Measurements from ENCODE around the gene MAGEB10.
"Not testable (repeated sequence)": the region's sequence is repeated elsewhere in the genome, so short reads cannot be mapped to it uniquely, and the experiment has no call there.

The MAGEB10 gene

GRCh38 chrX:27808226-27808625 lies 436 bp downstream of the MAGEB10 start:
- no peak for TF ChIP-seq CTCF (IDR thresholded peaks at IDR 0.05)
- no peak overlapping the region for H3K27ac Mint-ChIP-seq
- H3K9me3 Mint-ChIP-seq: peaks cover 50% of the 10 kb centered on the region
- no peaks in the 10 kb centered on the region for H3K36me3 Mint-ChIP-seq (ENCODE audit: low read depth)
- H3K27me3 Mint-ChIP-seq (ENCODE audit: low read depth, poor library complexity): no peaks in the 10 kb centered on the region
- H3K4me1 Mint-ChIP-seq: no peaks in the 10 kb centered on the region
- no peak overlapping the region for H3K4me3 Mint-ChIP-seq
- no peak for DNase-seq

- not testable (repeated sequence) for H3K4me3 Mint-ChIP-seq; DNase-seq; H3K36me3 Mint-ChIP-seq (ENCODE audit: low read depth); H3K4me1 Mint-ChIP-seq; H3K27me3 Mint-ChIP-seq (ENCODE audit: low read depth, poor library complexity); H3K27ac Mint-ChIP-seq
- peaks cover 52% of the 10 kb centered on the region for H3K9me3 Mint-ChIP-seq
Observed at GRCh38 chrX:27808991-27809859, 1.4 kb downstream of the MAGEB10 start.

GRCh38 chrX:27815209-27815608 lies 7.4 kb downstream of the MAGEB10 start:
- peaks cover 5% of the 10 kb centered on the region for H3K4me1 Mint-ChIP-seq
- H3K36me3 Mint-ChIP-seq (ENCODE audit: low read depth): no peaks in the 10 kb centered on the region
- peaks cover 46% of the 10 kb centered on the region for H3K9me3 Mint-ChIP-seq
- peaks cover 6% of the 10 kb centered on the region for H3K27me3 Mint-ChIP-seq (ENCODE audit: low read depth, poor library complexity)
- H3K27ac Mint-ChIP-seq: no peak overlapping the region
- no peak overlapping the region for H3K4me3 Mint-ChIP-seq
- no peak for TF ChIP-seq CTCF (IDR thresholded peaks at IDR 0.05)
- no peak for DNase-seq

- no peak overlapping the region for H3K27ac Mint-ChIP-seq
- H3K4me3 Mint-ChIP-seq: no peak overlapping the region
- no peaks in the 10 kb centered on the region for H3K4me1 Mint-ChIP-seq
- H3K27me3 Mint-ChIP-seq (ENCODE audit: low read depth, poor library complexity): peaks cover 3% of the 10 kb centered on the region
- no peak for TF ChIP-seq CTCF (IDR thresholded peaks at IDR 0.05)
- no peak for DNase-seq
- H3K36me3 Mint-ChIP-seq (ENCODE audit: low read depth): no peaks in the 10 kb centered on the region
- peaks cover 48% of the 10 kb centered on the region for H3K9me3 Mint-ChIP-seq
Observed at GRCh38 chrX:27823812-27824211, 16.0 kb downstream of the MAGEB10 start.

- Mint-ChIP-seq H3K4me1 (peaks cover 6% of the 10 kb centered on the region), H3K36me3 (ENCODE audit: low read depth) (no peaks in the 10 kb centered on the region), H3K27ac (no peak overlapping the region), H3K4me3 (no peak overlapping the region), H3K9me3 (peaks cover 28% of the 10 kb centered on the region), H3K27me3 (ENCODE audit: low read depth, poor library complexity) (peaks cover 4% of the 10 kb centered on the region)
- no peak for DNase-seq
- TF ChIP-seq CTCF (IDR thresholded peaks at IDR 0.05): no peak
Observed at GRCh38 chrX:27838185-27838584, 30.4 kb downstream of the MAGEB10 start.

- no peak for DNase-seq
- Mint-ChIP-seq H3K4me1 (peaks cover 6% of the 10 kb centered on the region), H3K27ac (no peak overlapping the region), H3K9me3 (peaks cover 14% of the 10 kb centered on the region), H3K4me3 (no peak overlapping the region), H3K36me3 (ENCODE audit: low read depth) (no peaks in the 10 kb centered on the region), H3K27me3 (ENCODE audit: low read depth, poor library complexity) (no peaks in the 10 kb centered on the region)
- TF ChIP-seq CTCF (IDR thresholded peaks at IDR 0.05): no peak
Observed at GRCh38 chrX:27840881-27841280, 33.1 kb downstream of the MAGEB10 start.
